Measurements from ENCODE around the gene RASGRP1. TPM values are rescaled to one million over a fixed set of nuclear protein-coding genes. Genes with fewer than 3 reads are reported as not detected.
A peak's percentile ranks its signal among the peaks of the same experiment; 100 is the strongest.

The RASGRP1 gene
- total and polyA plus RNA-seq, 7 experiments from 2014 or later, result 77.6 to 182 (median 101) TPM

GRCh38 chr15:38528294-38528693 lies 36.3 kb downstream of the RASGRP1 start:
- Histone ChIP-seq H3K27me3 (ENCODE audit: control insufficient read depth in 2 of 2, insufficient read depth in 2 of 2, low read length in 2 of 2) (no peaks in the 10 kb centered on the region), H3K4me1 (ENCODE audit: control insufficient read depth in 2 of 2, insufficient read depth in 2 of 2, low read length in 2 of 2) (peaks cover 26 to 36% of the 10 kb centered on the region in 2 donors), H3K27ac (ENCODE audit: low read depth, low read length) (peak overlapping the region; percentile 27), H3K9me3 (ENCODE audit: control insufficient read depth in 2 of 3, low read length in 3 of 3) (no peaks in the 10 kb centered on the region), H3K4me3 (ENCODE audit: low read length) (no peak overlapping the region), H3K36me3 (ENCODE audit: control insufficient read depth in 2 of 3, insufficient read depth in 3 of 3, low read length in 3 of 3) (peaks cover 3 to 40% (median 40%) of the 10 kb centered on the region in 3 experiments)
- intact Hi-C loops (cut with micrococcal nuclease), result no loop called here
- no peak for DNase-seq
- H3K27ac Mint-ChIP-seq, result peak overlapping the region; percentile 7 to 93 (median 75)
- peak overlapping the region in 2 of 10 donors; percentile 6 to 27 for H3K4me3 Mint-ChIP-seq
- H3K4me1 Mint-ChIP-seq, result peaks cover 45 to 93% (median 88%) of the 10 kb centered on the region in 7 donors
- ATAC-seq, result no peak
- peaks cover 0 to 6% (median 0%) of the 10 kb centered on the region in 11 donors for H3K9me3 Mint-ChIP-seq
- ChIA-PET POLR2A (interaction anchor here (0.6 to 1.2 kb wide), 3 partner anchors 10 to 309 kb away, joined by 3 to 5 read pairs (median 4); no protein-coding TSS in a partner anchor), CTCF (interaction anchor here (0.9 kb wide), 1 partner anchor 171 kb away, joined by 3 read pairs; no protein-coding TSS in a partner anchor)
- H3K36me3 Mint-ChIP-seq, result peaks cover 7 to 71% (median 54%) of the 10 kb centered on the region in 5 donors
- H3K27me3 Mint-ChIP-seq, result no peaks in the 10 kb centered on the region

- DNase-seq (no peak), ATAC-seq (no peak)
- peaks cover 10 to 63% (median 50%) of the 10 kb centered on the region in 5 donors for H3K36me3 Mint-ChIP-seq
- H3K9me3 ChIP-seq (ENCODE audit: control insufficient read depth in 2 of 3, low read length in 3 of 3), result no peaks in the 10 kb centered on the region
- H3K36me3 ChIP-seq (ENCODE audit: control insufficient read depth in 2 of 3, insufficient read depth in 3 of 3, low read length in 3 of 3), result peaks cover 7 to 52% (median 40%) of the 10 kb centered on the region in 3 experiments
- H3K9me3 Mint-ChIP-seq, result peaks cover 0 to 6% (median 0%) of the 10 kb centered on the region in 11 donors
- H3K27me3 ChIP-seq (ENCODE audit: control insufficient read depth in 2 of 2, insufficient read depth in 2 of 2, low read length in 2 of 2), result no peaks in the 10 kb centered on the region
- H3K4me3 ChIP-seq (ENCODE audit: low read length), result no peak overlapping the region
- peaks cover 14 to 19% of the 10 kb centered on the region in 2 donors for H3K4me1 ChIP-seq (ENCODE audit: control insufficient read depth in 2 of 2, insufficient read depth in 2 of 2, low read length in 2 of 2)
- CTCF ChIA-PET, result no interaction called here
- POLR2A ChIA-PET, result interaction anchor here (0.8 to 1.1 kb wide), 2 partner anchors 120 to 161 kb away, joined by 3 to 4 read pairs; no protein-coding TSS in a partner anchor
- intact Hi-C loops (cut with micrococcal nuclease), result loop anchor here in 1 of 2 donors (2.0 kb wide), 1 partner anchor 15 kb away; no protein-coding TSS in a partner anchor
- H3K27ac Mint-ChIP-seq, result peak overlapping the region in 8 of 9 donors; percentile 14 to 91 (median 62)
- H3K27me3 Mint-ChIP-seq, result no peaks in the 10 kb centered on the region
- peaks cover 39 to 91% (median 86%) of the 10 kb centered on the region in 7 donors for H3K4me1 Mint-ChIP-seq
- H3K4me3 Mint-ChIP-seq, result no peak overlapping the region
- H3K27ac ChIP-seq (ENCODE audit: low read depth, low read length), result no peak overlapping the region
Observed at GRCh38 chr15:38526158-38526557, 38.5 kb downstream of the RASGRP1 start.

GRCh38 chr15:38525489-38525888 lies 39.1 kb downstream of the RASGRP1 start:
- Mint-ChIP-seq H3K36me3 (peaks cover 10 to 58% (median 50%) of the 10 kb centered on the region in 5 donors), H3K4me1 (peaks cover 39 to 88% (median 82%) of the 10 kb centered on the region in 7 donors), H3K27me3 (no peaks in the 10 kb centered on the region), H3K4me3 (no peak overlapping the region), H3K27ac (peak overlapping the region in 8 of 9 donors; percentile 1 to 91 (median 62)), H3K9me3 (peaks cover 0 to 6% (median 0%) of the 10 kb centered on the region in 11 donors)
- ATAC-seq (no peak), DNase-seq (no peak)
- Histone ChIP-seq H3K4me3 (ENCODE audit: low read length) (no peak overlapping the region), H3K27me3 (ENCODE audit: control insufficient read depth in 2 of 2, insufficient read depth in 2 of 2, low read length in 2 of 2) (no peaks in the 10 kb centered on the region), H3K4me1 (ENCODE audit: control insufficient read depth in 2 of 2, insufficient read depth in 2 of 2, low read length in 2 of 2) (peaks cover 13 to 15% of the 10 kb centered on the region in 2 donors), H3K36me3 (ENCODE audit: control insufficient read depth in 2 of 3, insufficient read depth in 3 of 3, low read length in 3 of 3) (peaks cover 7 to 53% (median 40%) of the 10 kb centered on the region in 3 experiments), H3K9me3 (ENCODE audit: control insufficient read depth in 2 of 3, low read length in 3 of 3) (no peaks in the 10 kb centered on the region), H3K27ac (ENCODE audit: low read depth, low read length) (no peak overlapping the region)
- CTCF ChIA-PET, result no interaction called here
- POLR2A ChIA-PET, result interaction anchor here (0.8 to 1.4 kb wide), 3 partner anchors 13 to 161 kb away, joined by 3 to 4 read pairs (median 4); no protein-coding TSS in a partner anchor
- intact Hi-C loops (cut with micrococcal nuclease), result no loop called here

GRCh38 chr15:38524156-38524555 lies 40.5 kb downstream of the RASGRP1 start:
- Mint-ChIP-seq H3K27me3 (no peaks in the 10 kb centered on the region), H3K36me3 (peaks cover 8 to 52% (median 46%) of the 10 kb centered on the region in 5 donors)
- peaks cover 7 to 63% (median 43%) of the 10 kb centered on the region in 3 experiments for H3K36me3 ChIP-seq (ENCODE audit: control insufficient read depth in 2 of 3, insufficient read depth in 3 of 3, low read length in 3 of 3)

GRCh38 chr15:38522922-38523321 lies 41.7 kb downstream of the RASGRP1 start:
- peaks cover 22 to 73% (median 67%) of the 10 kb centered on the region in 7 donors for H3K4me1 Mint-ChIP-seq
- Histone ChIP-seq H3K27ac (ENCODE audit: low read depth, low read length) (peak overlapping the region; percentile 51), H3K27me3 (ENCODE audit: control insufficient read depth in 2 of 2, insufficient read depth in 2 of 2, low read length in 2 of 2) (no peaks in the 10 kb centered on the region), H3K4me1 (ENCODE audit: control insufficient read depth in 2 of 2, insufficient read depth in 2 of 2, low read length in 2 of 2) (peaks cover 0 to 7% of the 10 kb centered on the region in 2 donors), H3K4me3 (ENCODE audit: low read length) (no peak overlapping the region), H3K36me3 (ENCODE audit: control insufficient read depth in 2 of 3, insufficient read depth in 3 of 3, low read length in 3 of 3) (peaks cover 12 to 73% (median 55%) of the 10 kb centered on the region in 3 experiments), H3K9me3 (ENCODE audit: control insufficient read depth in 2 of 3, low read length in 3 of 3) (no peaks in the 10 kb centered on the region)
- no peaks in the 10 kb centered on the region for H3K9me3 Mint-ChIP-seq
- H3K27ac Mint-ChIP-seq, result peak overlapping the region in 8 of 9 donors; percentile 65 to 90 (median 75)
- no peak for DNase-seq
- H3K4me3 Mint-ChIP-seq, result no peak overlapping the region
- intact Hi-C loops (cut with micrococcal nuclease), result loop anchor here in 1 of 2 donors (5.0 kb wide), 1 partner anchor 39 kb away; the partner anchor contains the start of gene RASGRP1
- ChIA-PET POLR2A (interaction anchor here (1.0 to 1.2 kb wide), 2 partner anchors 12 to 18 kb away, joined by 3 to 5 read pairs; no protein-coding TSS in a partner anchor), CTCF (interaction anchor here (0.6 to 1.2 kb wide), 6 partner anchors 19 to 167 kb away, joined by 3 to 5 read pairs (median 3); no protein-coding TSS in a partner anchor)
- no peaks in the 10 kb centered on the region for H3K27me3 Mint-ChIP-seq
- H3K36me3 Mint-ChIP-seq, result peaks cover under 1 to 41% (median 39%) of the 10 kb centered on the region in 5 donors
- ATAC-seq, result no peak

More at GRCh38 chr15:38524156-38524555, 40.5 kb downstream of the RASGRP1 start:
- no peak for ATAC-seq
- Histone ChIP-seq H3K27me3 (ENCODE audit: control insufficient read depth in 2 of 2, insufficient read depth in 2 of 2, low read length in 2 of 2) (no peaks in the 10 kb centered on the region), H3K9me3 (ENCODE audit: control insufficient read depth in 2 of 3, low read length in 3 of 3) (no peaks in the 10 kb centered on the region), H3K4me1 (ENCODE audit: control insufficient read depth in 2 of 2, insufficient read depth in 2 of 2, low read length in 2 of 2) (peaks cover 6 to 10% of the 10 kb centered on the region in 2 donors), H3K27ac (ENCODE audit: low read depth, low read length) (no peak overlapping the region), H3K4me3 (ENCODE audit: low read length) (no peak overlapping the region)
- intact Hi-C loops (cut with micrococcal nuclease), result loop anchor here in 1 of 2 donors (5.0 kb wide), 1 partner anchor 38 kb away; the partner anchor contains the start of gene RASGRP1
- ChIA-PET POLR2A (interaction anchor here (0.6 to 1.0 kb wide), 2 partner anchors 20 to 165 kb away, joined by 4 to 5 read pairs; no protein-coding TSS in a partner anchor), CTCF (no interaction called here)
- H3K4me1 Mint-ChIP-seq, result peaks cover 31 to 86% (median 75%) of the 10 kb centered on the region in 7 donors
- H3K4me3 Mint-ChIP-seq, result no peak overlapping the region
- no peak for DNase-seq
- peaks cover 0 to 4% (median 0%) of the 10 kb centered on the region in 11 donors for H3K9me3 Mint-ChIP-seq
- H3K27ac Mint-ChIP-seq, result peak overlapping the region; percentile 1 to 91 (median 80)

GRCh38 chr15:38521316-38521715 lies 43.3 kb downstream of the RASGRP1 start:
- POLR2A ChIA-PET, result interaction anchor here (1.2 kb wide), 1 partner anchor 38 kb away, joined by 3 read pairs; no protein-coding TSS in a partner anchor
- intact Hi-C loops (cut with micrococcal nuclease), result loop anchor here in 1 of 2 donors (5.0 kb wide), 1 partner anchor 41 kb away; the partner anchor contains the start of gene RASGRP1
- H3K4me1 Mint-ChIP-seq, result peaks cover 22 to 63% (median 57%) of the 10 kb centered on the region in 7 donors
- H3K27ac Mint-ChIP-seq, result peak overlapping the region; percentile 34 to 91 (median 82)
- H3K27me3 Mint-ChIP-seq, result no peaks in the 10 kb centered on the region
- Histone ChIP-seq H3K4me3 (ENCODE audit: low read length) (no peak overlapping the region), H3K36me3 (ENCODE audit: control insufficient read depth in 2 of 3, insufficient read depth in 3 of 3, low read length in 3 of 3) (peaks cover 14 to 80% (median 66%) of the 10 kb centered on the region in 3 experiments), H3K27me3 (ENCODE audit: control insufficient read depth in 2 of 2, insufficient read depth in 2 of 2, low read length in 2 of 2) (no peaks in the 10 kb centered on the region), H3K27ac (ENCODE audit: low read depth, low read length) (peak overlapping the region; percentile 19), H3K4me1 (ENCODE audit: control insufficient read depth in 2 of 2, insufficient read depth in 2 of 2, low read length in 2 of 2) (peaks cover 0 to 7% of the 10 kb centered on the region in 2 donors), H3K9me3 (ENCODE audit: control insufficient read depth in 2 of 3, low read length in 3 of 3) (no peaks in the 10 kb centered on the region)
- CTCF ChIA-PET, result interaction anchor here (1.8 to 2.2 kb wide), 2 partner anchors 39 to 165 kb away, joined by 6 to 9 read pairs; no protein-coding TSS in a partner anchor
- no peaks in the 10 kb centered on the region for H3K9me3 Mint-ChIP-seq
- no peak for ATAC-seq
- H3K36me3 Mint-ChIP-seq, result peaks cover 3 to 37% (median 34%) of the 10 kb centered on the region in 5 donors
- no peak for DNase-seq
- H3K4me3 Mint-ChIP-seq, result no peak overlapping the region

Measured in naive thymus-derived CD4-positive, alpha-beta T cell (primary cell).